ENCODE measurements around the gene GALNT12.
A peak's percentile ranks its signal among the peaks of the same experiment; 100 is the strongest.

DNA sequence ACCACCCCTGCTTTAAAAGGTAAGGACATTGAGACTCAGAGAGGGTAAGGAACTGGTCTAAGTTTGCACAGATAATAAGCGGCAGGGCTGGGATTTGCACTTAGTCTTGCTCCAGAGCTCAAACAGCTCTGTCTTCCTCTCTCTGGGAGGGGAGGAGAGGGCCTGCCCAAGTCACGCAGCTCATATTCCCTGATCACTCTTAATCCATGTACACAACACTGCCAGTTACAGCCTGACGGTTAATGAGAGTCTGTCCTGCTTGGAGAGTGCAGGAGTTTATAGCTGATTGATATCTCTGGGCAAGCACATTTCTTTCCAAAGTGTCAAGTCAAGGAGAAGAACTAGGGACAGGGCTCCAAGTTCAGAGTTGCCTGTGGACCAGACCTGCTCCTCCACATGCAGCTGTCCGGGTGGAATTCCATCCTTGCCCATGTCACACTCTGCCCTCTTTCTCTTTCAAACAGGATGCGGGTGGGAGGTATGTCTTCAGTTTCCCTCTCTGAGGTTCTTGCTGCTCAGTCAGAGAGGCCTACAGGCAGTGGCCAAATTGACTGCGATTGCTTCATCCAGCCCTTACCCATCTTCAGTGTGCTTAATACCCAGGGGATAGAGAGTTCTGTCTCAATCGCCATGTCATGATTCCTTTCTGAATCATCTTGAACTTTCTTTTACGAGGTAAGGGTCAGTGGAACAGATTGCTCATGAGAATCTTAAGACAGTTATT, 54.5 kb downstream of the GALNT12 start:
- TF ChIP-seq, protein P1, sequence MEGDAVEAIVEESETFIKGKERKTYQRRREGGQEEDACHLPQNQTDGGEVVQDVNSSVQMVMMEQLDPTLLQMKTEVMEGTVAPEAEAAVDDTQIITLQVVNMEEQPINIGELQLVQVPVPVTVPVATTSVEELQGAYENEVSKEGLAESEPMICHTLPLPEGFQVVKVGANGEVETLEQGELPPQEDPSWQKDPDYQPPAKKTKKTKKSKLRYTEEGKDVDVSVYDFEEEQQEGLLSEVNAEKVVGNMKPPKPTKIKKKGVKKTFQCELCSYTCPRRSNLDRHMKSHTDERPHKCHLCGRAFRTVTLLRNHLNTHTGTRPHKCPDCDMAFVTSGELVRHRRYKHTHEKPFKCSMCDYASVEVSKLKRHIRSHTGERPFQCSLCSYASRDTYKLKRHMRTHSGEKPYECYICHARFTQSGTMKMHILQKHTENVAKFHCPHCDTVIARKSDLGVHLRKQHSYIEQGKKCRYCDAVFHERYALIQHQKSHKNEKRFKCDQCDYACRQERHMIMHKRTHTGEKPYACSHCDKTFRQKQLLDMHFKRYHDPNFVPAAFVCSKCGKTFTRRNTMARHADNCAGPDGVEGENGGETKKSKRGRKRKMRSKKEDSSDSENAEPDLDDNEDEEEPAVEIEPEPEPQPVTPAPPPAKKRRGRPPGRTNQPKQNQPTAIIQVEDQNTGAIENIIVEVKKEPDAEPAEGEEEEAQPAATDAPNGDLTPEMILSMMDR (IDR thresholded peaks at IDR 0.05) = no peak
- no peak for TF ChIP-seq EP300 (IDR thresholded peaks at IDR 0.05)
- TF ChIP-seq POLR2AphosphoS5 (IDR thresholded peaks at IDR 0.05) = peak; percentile 37 to 73 (median 37)
- TF ChIP-seq POLR2A (IDR thresholded peaks at IDR 0.05) = no peak
